Mesendoderm (in vitro differentiated cells): Measurements from ENCODE around the gene RBMS1.

Experiments
- DNase-seq: peaks from one replicate; pipeline ENCODE4 v3.0.0; 2013
- H2AK5ac ChIP-seq: 2 replicates; pipeline ENCODE4 v1.6.1; 2013; ENCODE audit warnings: low read length, inconsistent platforms
- H2BK120ac ChIP-seq: 2 replicates; pipeline ENCODE4 v1.6.1; 2013; ENCODE audit warnings: low read depth, mild to moderate bottlenecking, low read length, moderate library complexity, mixed read lengths
- H2BK15ac ChIP-seq: replicated peaks from 2 replicates; pipeline ENCODE4 v1.6.1; 2013; ENCODE audit warnings: low read depth, mild to moderate bottlenecking, moderate library complexity
- H2BK5ac ChIP-seq: 2 replicates; pipeline ENCODE4 v1.6.1; 2013; ENCODE audit warnings: low read length, inconsistent platforms
- H3K18ac ChIP-seq: 2 replicates; pipeline ENCODE4 v1.6.1; 2013; ENCODE audit warnings: mild to moderate bottlenecking, low read length, mixed read lengths
- H3K23ac ChIP-seq: one replicate; pipeline ENCODE4 v1.6.1; 2013; ENCODE audit warnings: low read length
- H3K27ac ChIP-seq: 2 replicates; pipeline ENCODE4 v1.5.1; 2013; ENCODE audit warnings: low read depth, mild to moderate bottlenecking, inconsistent platforms, low read length, moderate library complexity
- H3K27me3 ChIP-seq: 2 replicates; pipeline ENCODE4 v1.6.1; 2013; ENCODE audit warnings: low read length, control low read depth, mild to moderate bottlenecking, inconsistent platforms; ENCODE audit not compliant: insufficient read depth, poor library complexity
- H3K36me3 ChIP-seq: 2 replicates; pipeline ENCODE4 v1.6.1; 2013; ENCODE audit warnings: low read length, inconsistent platforms; ENCODE audit not compliant: control insufficient read depth, insufficient read depth
- H3K4ac ChIP-seq: one replicate; pipeline ENCODE4 v1.6.1; 2013; ENCODE audit warnings: low read depth, mild to moderate bottlenecking, low read length, moderate library complexity
- H3K4me1 ChIP-seq: 2 replicates; pipeline ENCODE4 v1.6.1; 2013; ENCODE audit warnings: low read depth, low read length, inconsistent platforms; ENCODE audit not compliant: control insufficient read depth
- H3K4me2 ChIP-seq: 2 replicates; pipeline ENCODE4 v1.6.1; 2013; ENCODE audit warnings: low read length
- H3K4me3 ChIP-seq: 2 replicates; pipeline ENCODE4 v1.5.1; 2013; ENCODE audit warnings: mild to moderate bottlenecking, low read length
- H3K56ac ChIP-seq: one replicate; pipeline ENCODE4 v1.6.1; 2013; ENCODE audit warnings: low read length
- H3K79me1 ChIP-seq: 2 replicates; pipeline ENCODE4 v1.6.1; 2013; ENCODE audit warnings: low read length, inconsistent platforms
- H3K79me2 ChIP-seq: 2 replicates; pipeline ENCODE4 v1.6.1; 2013; ENCODE audit warnings: mild to moderate bottlenecking, low read length; ENCODE audit not compliant: control insufficient read depth, insufficient read depth
- H3K9ac ChIP-seq: 2 replicates; pipeline ENCODE4 v1.6.1; 2013; ENCODE audit warnings: low read length, inconsistent platforms
- H4K5ac ChIP-seq: one replicate; pipeline ENCODE4 v1.6.1; 2013; ENCODE audit warnings: low read length
- H4K8ac ChIP-seq: one replicate; pipeline ENCODE4 v1.6.1; 2013; ENCODE audit warnings: low read depth, mild to moderate bottlenecking, control low read depth, low read length, moderate library complexity
- WGBS: extraction: QIAGEN DNeasy Blood & Tissue Kit; methylation state at CpG from one replicate; pipeline ENCODE4 v1.1.7; 2013; ENCODE audit warnings: low lambda C conversion rate, missing lambda C conversion rate; ENCODE audit not compliant: insufficient coverage; ENCODE audit errors: extremely low coverage; 5-methylcytosine and 5-hydroxymethylcytosine counted together

Gene RBMS1

GRCh38 chr2:160300203-160300602, 193.4 kb downstream of the RBMS1 start:
- no peak for DNase-seq
- Histone ChIP-seq H3K36me3 (peaks cover 2% of the 10 kb centered on the region), H3K56ac (no peak overlapping the region), H2AK5ac (no peak overlapping the region), H3K27me3 (no peaks in the 10 kb centered on the region), H4K8ac (no peak overlapping the region), H2BK5ac (no peak overlapping the region), H2BK15ac (no peak overlapping the region), H3K23ac (no peak overlapping the region), H3K79me2 (no peaks in the 10 kb centered on the region), H3K4ac (no peak overlapping the region), H3K4me2 (no peak overlapping the region), H3K9ac (no peak overlapping the region), H4K5ac (no peak overlapping the region), H3K27ac (no peak overlapping the region), H3K18ac (no peak overlapping the region), H3K79me1 (peaks cover 4% of the 10 kb centered on the region), H3K4me1 (peaks cover 2% of the 10 kb centered on the region), H3K4me3 (no peak overlapping the region), H2BK120ac (no peak overlapping the region)
- no CpG with 5 or more reads among the region's 1 CpG for WGBS

- no peak overlapping the region for H2BK5ac ChIP-seq
- no peaks in the 10 kb centered on the region for H3K79me2 ChIP-seq
These were observed 194.1 kb downstream of the RBMS1 start for GRCh38 chr2:160299540-160299939.

GRCh38 chr2:160298960-160299359, 194.6 kb downstream of the RBMS1 start:
- no peak overlapping the region for H3K4ac ChIP-seq
- no peak overlapping the region for H2BK15ac ChIP-seq
- no peak overlapping the region for H2BK120ac ChIP-seq
- H3K23ac ChIP-seq, result no peak overlapping the region
- H3K79me2 ChIP-seq, result no peaks in the 10 kb centered on the region
- no peak for DNase-seq
- no peak overlapping the region for H2BK5ac ChIP-seq
- H4K8ac ChIP-seq, result no peak overlapping the region
- H3K18ac ChIP-seq, result no peak overlapping the region
- H3K4me2 ChIP-seq, result no peak overlapping the region
- peaks cover 2% of the 10 kb centered on the region for H3K36me3 ChIP-seq
- peaks cover 6% of the 10 kb centered on the region for H3K79me1 ChIP-seq
- no peak overlapping the region for H4K5ac ChIP-seq
- no peaks in the 10 kb centered on the region for H3K27me3 ChIP-seq
- H3K4me1 ChIP-seq, result peaks cover 2% of the 10 kb centered on the region
- no peak overlapping the region for H3K4me3 ChIP-seq
- no peak overlapping the region for H2AK5ac ChIP-seq
- no CpG with 5 or more reads among the region's 1 CpG for WGBS
- no peak overlapping the region for H3K27ac ChIP-seq
- H3K56ac ChIP-seq, result no peak overlapping the region
- H3K9ac ChIP-seq, result no peak overlapping the region

More at GRCh38 chr2:160299540-160299939, 194.1 kb downstream of the RBMS1 start:
- DNase-seq, result peak; percentile 66
- Histone ChIP-seq H3K79me1 (peaks cover 4% of the 10 kb centered on the region), H3K56ac (no peak overlapping the region), H4K8ac (no peak overlapping the region), H2BK120ac (no peak overlapping the region), H3K4me1 (peaks cover 2% of the 10 kb centered on the region), H3K9ac (no peak overlapping the region), H3K27me3 (no peaks in the 10 kb centered on the region), H3K4me3 (no peak overlapping the region), H3K23ac (no peak overlapping the region), H3K4me2 (no peak overlapping the region), H2BK15ac (no peak overlapping the region), H3K36me3 (peaks cover 2% of the 10 kb centered on the region), H2AK5ac (no peak overlapping the region), H3K27ac (no peak overlapping the region), H4K5ac (no peak overlapping the region), H3K4ac (no peak overlapping the region), H3K18ac (no peak overlapping the region)
- WGBS, result no CpG with 5 or more reads among the region's 3 CpGs

GRCh38 chr2:160295519-160296207, 197.9 kb downstream of the RBMS1 start:
- no peak for DNase-seq

GRCh38 chr2:160294889-160295288, 198.7 kb downstream of the RBMS1 start:
- H3K79me1 ChIP-seq, result peaks cover 4% of the 10 kb centered on the region
- H3K36me3 ChIP-seq, result no peaks in the 10 kb centered on the region
- H2AK5ac ChIP-seq, result no peak overlapping the region
- H2BK15ac ChIP-seq, result no peak overlapping the region
- no peaks in the 10 kb centered on the region for H3K27me3 ChIP-seq
- H4K8ac ChIP-seq, result no peak overlapping the region
- H4K5ac ChIP-seq, result no peak overlapping the region
- no peaks in the 10 kb centered on the region for H3K4me1 ChIP-seq
- H3K4me2 ChIP-seq, result no peak overlapping the region
- H3K9ac ChIP-seq, result no peak overlapping the region
- no peak overlapping the region for H2BK120ac ChIP-seq
- DNase-seq, result no peak
- no peak overlapping the region for H2BK5ac ChIP-seq
- no peak overlapping the region for H3K4ac ChIP-seq
- H3K18ac ChIP-seq, result no peak overlapping the region
- H3K79me2 ChIP-seq, result no peaks in the 10 kb centered on the region
- no peak overlapping the region for H3K23ac ChIP-seq
- no peak overlapping the region for H3K4me3 ChIP-seq
- no peak overlapping the region for H3K56ac ChIP-seq
- no peak overlapping the region for H3K27ac ChIP-seq

More at GRCh38 chr2:160295519-160296207, 197.9 kb downstream of the RBMS1 start:
- no peak overlapping the region for H3K18ac ChIP-seq
- H2BK120ac ChIP-seq, result no peak overlapping the region
- H3K79me2 ChIP-seq, result no peaks in the 10 kb centered on the region
- H3K23ac ChIP-seq, result no peak overlapping the region
- H2BK5ac ChIP-seq, result no peak overlapping the region
- H3K4me2 ChIP-seq, result no peak overlapping the region
- H3K56ac ChIP-seq, result no peak overlapping the region
- H3K4me3 ChIP-seq, result no peak overlapping the region
- H2BK15ac ChIP-seq, result no peak overlapping the region
- no peak overlapping the region for H4K8ac ChIP-seq
- no peaks in the 10 kb centered on the region for H3K27me3 ChIP-seq
- no peak overlapping the region for H2AK5ac ChIP-seq
- H3K36me3 ChIP-seq, result peaks cover 2% of the 10 kb centered on the region
- peaks cover 6% of the 10 kb centered on the region for H3K79me1 ChIP-seq
- peaks cover 2% of the 10 kb centered on the region for H3K4me1 ChIP-seq
- H3K9ac ChIP-seq, result no peak overlapping the region
- no CpG with 5 or more reads among the region's 7 CpGs for WGBS
- H3K4ac ChIP-seq, result no peak overlapping the region
- no peak overlapping the region for H3K27ac ChIP-seq
- no peak overlapping the region for H4K5ac ChIP-seq

GRCh38 chr2:160294339-160294803, 199.2 kb downstream of the RBMS1 start:
- Histone ChIP-seq H3K4me2 (no peak overlapping the region), H3K4me3 (no peak overlapping the region), H3K79me1 (peaks cover 2% of the 10 kb centered on the region), H2BK5ac (no peak overlapping the region), H3K18ac (no peak overlapping the region), H3K27ac (no peak overlapping the region), H3K4me1 (no peaks in the 10 kb centered on the region), H3K9ac (no peak overlapping the region), H3K36me3 (no peaks in the 10 kb centered on the region), H3K23ac (no peak overlapping the region), H3K27me3 (no peaks in the 10 kb centered on the region), H4K8ac (no peak overlapping the region), H3K4ac (no peak overlapping the region), H2BK15ac (no peak overlapping the region), H3K56ac (no peak overlapping the region), H2BK120ac (no peak overlapping the region), H3K79me2 (no peaks in the 10 kb centered on the region), H4K5ac (no peak overlapping the region), H2AK5ac (no peak overlapping the region)
- no peak for DNase-seq
- WGBS, result no CpG with 5 or more reads among the region's 5 CpGs
